Osteoblast (primary cell): ENCODE data around the gene CBFA2T3. TPM values are rescaled to one million over a fixed set of nuclear protein-coding genes. Genes with fewer than 3 reads are reported as not detected.

Experiments
- DNase-seq: peaks from one replicate; pipeline ENCODE4 v3.0.0; 2011; ENCODE audit warnings: low spot score, mixed read lengths; ENCODE audit not compliant: insufficient read length; ENCODE audit errors: missing footprints
- H2AFZ ChIP-seq: 2 replicates; pipeline ENCODE4 v1.6.0; 2011; ENCODE audit warnings: mild to moderate bottlenecking, low read length
- H3K27ac ChIP-seq: 2 replicates; pipeline ENCODE4 v1.5.1; 2011; ENCODE audit warnings: mild to moderate bottlenecking, low read depth, low read length, moderate library complexity
- H3K27me3 ChIP-seq: 2 replicates; pipeline ENCODE4 v1.6.0; 2012; ENCODE audit warnings: mild to moderate bottlenecking, control low read depth, inconsistent platforms, low read length, moderate library complexity; ENCODE audit not compliant: insufficient read depth
- H3K36me3 ChIP-seq: 2 replicates; pipeline ENCODE4 v1.5.1; 2011; ENCODE audit warnings: mild to moderate bottlenecking, low read length, control low read depth, moderate library complexity; ENCODE audit not compliant: insufficient read depth
- H3K4me1 ChIP-seq: 2 replicates; pipeline ENCODE4 v1.5.1; 2011; ENCODE audit warnings: mild to moderate bottlenecking, low read length, control low read depth, moderate library complexity; ENCODE audit not compliant: insufficient read depth
- H3K4me2 ChIP-seq: 2 replicates; pipeline ENCODE4 v1.6.0; 2011; ENCODE audit warnings: mild to moderate bottlenecking, low read length; ENCODE audit not compliant: insufficient read depth
- H3K4me3 ChIP-seq: fragments of 200-600 bp; sonication (generic); 3 replicates; pipeline ENCODE4 v1.5.1; 2012; ENCODE audit warnings: mild to moderate bottlenecking, low read length, inconsistent platforms; ENCODE audit not compliant: insufficient read depth
- H3K79me2 ChIP-seq: 2 replicates; pipeline ENCODE4 v1.6.0; 2012; ENCODE audit warnings: mild to moderate bottlenecking, low read length, control low read depth, inconsistent platforms; ENCODE audit not compliant: insufficient read depth
- H3K9me3 ChIP-seq: 2 replicates; pipeline ENCODE4 v1.5.1; 2011; ENCODE audit warnings: low read depth, low read length, control low read depth
- H4K20me1 ChIP-seq: 2 replicates; pipeline ENCODE4 v1.6.0; 2012; ENCODE audit warnings: mild to moderate bottlenecking, low read length, control low read depth; ENCODE audit not compliant: insufficient read depth
- CTCF ChIP-seq: IDR thresholded peaks from 2 replicates; pipeline ENCODE4 v1.5.1; 2011; ENCODE audit warnings: mild to moderate bottlenecking, low read depth, low read length, moderate library complexity; ENCODE audit errors: extremely low read depth
- total RNA-seq: library from RNA; depleted of rRNA; stranded (reverse); fragments of >200 nt; gene quantifications from 2 replicates; pipeline ENCODE4 v1.2.3, GENCODE V29; 2012

Gene CBFA2T3
- total RNA-seq, 1 donor: not detected

- no peak overlapping the region for H3K27ac ChIP-seq
- H3K4me1 ChIP-seq: no peaks in the 10 kb centered on the region
- no peaks in the 10 kb centered on the region for H3K36me3 ChIP-seq
Measured at GRCh38 chr16:88867581-88868246, 109.3 kb downstream of the CBFA2T3 start.

GRCh38 chr16:88866151-88866920 lies 110.7 kb downstream of the CBFA2T3 start, which contains the start of gene PABPN1L:
Gene PABPN1L (minus strand): TSS chr16:88866660. CDS start chr16:88866606, 54 bp downstream.
- Histone ChIP-seq H4K20me1 (no peaks in the 10 kb centered on the region), H3K9me3 (no peaks in the 10 kb centered on the region), H3K27ac (no peak within 1 kb of the TSS), H3K4me3 (no peak within 1 kb of the TSS), H3K27me3 (peaks cover 19% of the 10 kb centered on the region), H2AFZ (no peak within 1 kb of the TSS), H3K79me2 (no peaks in the 10 kb centered on the region), H3K4me1 (no peaks in the 10 kb centered on the region), H3K4me2 (no peak within 1 kb of the TSS), H3K36me3 (no peaks in the 10 kb centered on the region)
- TF ChIP-seq CTCF: no peak
- DNase-seq: no peak

More at GRCh38 chr16:88867581-88868246, 109.3 kb downstream of the CBFA2T3 start:
- H3K4me3 ChIP-seq: no peak overlapping the region
- H3K4me2 ChIP-seq: no peak overlapping the region
- DNase-seq: no peak
- peaks cover 22% of the 10 kb centered on the region for H3K27me3 ChIP-seq
- no peaks in the 10 kb centered on the region for H3K79me2 ChIP-seq
- no peak overlapping the region for H2AFZ ChIP-seq
- TF ChIP-seq CTCF: no peak
- no peaks in the 10 kb centered on the region for H4K20me1 ChIP-seq
- no peaks in the 10 kb centered on the region for H3K9me3 ChIP-seq

GRCh38 chr16:88865742-88866141 lies 111.3 kb downstream of the CBFA2T3 start:
- no peak overlapping the region for H3K4me2 ChIP-seq
- TF ChIP-seq CTCF: no peak
- no peak overlapping the region for H3K27ac ChIP-seq
- no peaks in the 10 kb centered on the region for H3K9me3 ChIP-seq
- H4K20me1 ChIP-seq: no peaks in the 10 kb centered on the region
- no peaks in the 10 kb centered on the region for H3K4me1 ChIP-seq
- H2AFZ ChIP-seq: no peak overlapping the region
- no peak overlapping the region for H3K4me3 ChIP-seq
- H3K27me3 ChIP-seq: peaks cover 13% of the 10 kb centered on the region
- H3K36me3 ChIP-seq: peaks cover 6% of the 10 kb centered on the region
- DNase-seq: no peak
- H3K79me2 ChIP-seq: no peaks in the 10 kb centered on the region

GRCh38 chr16:88865310-88865709 lies 111.7 kb downstream of the CBFA2T3 start:
- Histone ChIP-seq H3K4me1 (no peaks in the 10 kb centered on the region), H2AFZ (no peak overlapping the region), H3K9me3 (no peaks in the 10 kb centered on the region), H3K4me2 (no peak overlapping the region), H3K4me3 (no peak overlapping the region), H3K79me2 (no peaks in the 10 kb centered on the region), H4K20me1 (no peaks in the 10 kb centered on the region), H3K27me3 (peaks cover 9% of the 10 kb centered on the region), H3K27ac (no peak overlapping the region), H3K36me3 (peaks cover 7% of the 10 kb centered on the region)
- TF ChIP-seq CTCF: no peak
- DNase-seq: no peak
